NT2/D1 (cell line): ENCODE data around the gene RAPGEF4.

Source experiments
- SUZ12 ChIP-seq: IDR thresholded peaks from 2 replicates; pipeline ENCODE4 v1.6.1; 2011; ENCODE audit not compliant: insufficient read length, insufficient read depth; ENCODE audit errors: extremely low read depth
- YY1 ChIP-seq: IDR thresholded peaks from 2 replicates; pipeline ENCODE4 v1.6.1; 2011; ENCODE audit not compliant: insufficient read length, insufficient read depth

- no peak for TF ChIP-seq YY1
- TF ChIP-seq SUZ12 = no peak
Observed at GRCh38 chr2:172772633-172773032, 37.0 kb downstream of the RAPGEF4 start.
